Testis (tissue), 2 donors: ENCODE measurements around the gene C11orf21.

ENCODE experiments used
- POLR2A ChIP-seq: fragments of 450-650 bp; IDR thresholded peaks from one replicate; pipeline ENCODE4 v1.6.1; 2017; ENCODE audit warnings: antibody characterized with exemption, mild to moderate bottlenecking, moderate library complexity
- TF ChIP-seq, protein P1 (sequence below), 3 experiments: fragments of 450-650 bp in 2 of 3; fragments of 200-600 bp in 1 of 3; sonication (generic) in 1 of 3; IDR thresholded peaks; one replicate each; pipeline ENCODE4 v1.5.1; 2016 to 2019; ENCODE audit warnings: antibody characterized with exemption in 3 of 3, mild to moderate bottlenecking in 2 of 3, moderate library complexity in 1 of 3

DNA sequence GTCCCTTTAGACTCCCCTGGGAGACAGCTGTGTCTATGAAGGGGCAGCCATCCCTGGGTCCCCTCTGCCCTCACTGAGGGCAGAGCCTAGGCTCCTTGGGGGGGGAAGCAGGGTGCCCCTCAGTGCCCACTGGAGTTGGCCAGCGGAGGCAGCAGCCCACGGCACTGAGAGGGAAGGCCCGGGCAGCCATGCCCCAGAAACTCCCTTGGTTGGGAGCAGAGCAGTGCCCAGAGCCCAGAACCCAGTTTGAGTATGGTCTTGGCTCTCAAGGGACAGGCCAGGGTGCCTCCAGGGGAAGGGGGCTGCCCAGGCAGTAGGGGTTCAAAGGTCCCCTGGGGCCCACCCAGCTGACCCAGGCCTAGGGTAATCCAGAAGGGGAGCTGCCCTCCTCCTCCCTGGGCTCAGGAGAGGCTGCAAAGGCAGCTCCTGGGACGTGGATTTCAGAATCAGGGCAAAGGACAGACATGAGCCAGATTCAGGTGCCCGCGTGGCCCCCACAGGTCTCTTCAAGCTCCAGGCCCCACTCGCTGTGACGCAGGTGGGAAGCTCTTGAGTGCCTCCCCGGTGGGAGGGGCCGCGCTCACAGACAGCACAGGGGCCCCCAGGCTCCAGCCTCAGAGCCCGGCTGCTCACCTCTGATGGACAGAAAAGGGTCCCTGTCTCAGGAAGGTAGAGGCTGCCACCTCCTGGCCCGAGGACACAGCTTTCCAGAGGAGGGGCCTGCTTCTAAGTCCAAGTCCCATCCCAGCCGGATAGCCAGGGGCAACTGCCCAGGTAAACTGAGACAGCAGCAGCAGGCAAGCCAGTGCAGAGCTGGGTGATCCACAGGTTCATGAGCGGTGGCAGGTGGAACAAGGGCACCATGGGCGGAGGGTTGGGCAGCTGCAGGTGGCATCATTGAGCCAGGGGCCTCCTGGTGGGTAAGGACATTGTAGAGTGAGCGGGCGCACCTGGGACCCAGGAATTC is 2.6 kb downstream of the C11orf21 start:
- TF ChIP-seq, protein P1, sequence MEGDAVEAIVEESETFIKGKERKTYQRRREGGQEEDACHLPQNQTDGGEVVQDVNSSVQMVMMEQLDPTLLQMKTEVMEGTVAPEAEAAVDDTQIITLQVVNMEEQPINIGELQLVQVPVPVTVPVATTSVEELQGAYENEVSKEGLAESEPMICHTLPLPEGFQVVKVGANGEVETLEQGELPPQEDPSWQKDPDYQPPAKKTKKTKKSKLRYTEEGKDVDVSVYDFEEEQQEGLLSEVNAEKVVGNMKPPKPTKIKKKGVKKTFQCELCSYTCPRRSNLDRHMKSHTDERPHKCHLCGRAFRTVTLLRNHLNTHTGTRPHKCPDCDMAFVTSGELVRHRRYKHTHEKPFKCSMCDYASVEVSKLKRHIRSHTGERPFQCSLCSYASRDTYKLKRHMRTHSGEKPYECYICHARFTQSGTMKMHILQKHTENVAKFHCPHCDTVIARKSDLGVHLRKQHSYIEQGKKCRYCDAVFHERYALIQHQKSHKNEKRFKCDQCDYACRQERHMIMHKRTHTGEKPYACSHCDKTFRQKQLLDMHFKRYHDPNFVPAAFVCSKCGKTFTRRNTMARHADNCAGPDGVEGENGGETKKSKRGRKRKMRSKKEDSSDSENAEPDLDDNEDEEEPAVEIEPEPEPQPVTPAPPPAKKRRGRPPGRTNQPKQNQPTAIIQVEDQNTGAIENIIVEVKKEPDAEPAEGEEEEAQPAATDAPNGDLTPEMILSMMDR (IDR thresholded peaks at IDR 0.05) = peak in 1 of 3 experiments; percentile 15
- no peak for TF ChIP-seq POLR2A
